Measurements from ENCODE around the gene DSG2. TPM values are rescaled to one million over a fixed set of nuclear protein-coding genes. Genes with fewer than 3 reads are reported as not detected.
A peak's percentile ranks its signal among the peaks of the same experiment; 100 is the strongest.

DSG2 gene
- total and polyA plus RNA-seq, 2 donors, result 16.0 to 25.7 TPM

DNA sequence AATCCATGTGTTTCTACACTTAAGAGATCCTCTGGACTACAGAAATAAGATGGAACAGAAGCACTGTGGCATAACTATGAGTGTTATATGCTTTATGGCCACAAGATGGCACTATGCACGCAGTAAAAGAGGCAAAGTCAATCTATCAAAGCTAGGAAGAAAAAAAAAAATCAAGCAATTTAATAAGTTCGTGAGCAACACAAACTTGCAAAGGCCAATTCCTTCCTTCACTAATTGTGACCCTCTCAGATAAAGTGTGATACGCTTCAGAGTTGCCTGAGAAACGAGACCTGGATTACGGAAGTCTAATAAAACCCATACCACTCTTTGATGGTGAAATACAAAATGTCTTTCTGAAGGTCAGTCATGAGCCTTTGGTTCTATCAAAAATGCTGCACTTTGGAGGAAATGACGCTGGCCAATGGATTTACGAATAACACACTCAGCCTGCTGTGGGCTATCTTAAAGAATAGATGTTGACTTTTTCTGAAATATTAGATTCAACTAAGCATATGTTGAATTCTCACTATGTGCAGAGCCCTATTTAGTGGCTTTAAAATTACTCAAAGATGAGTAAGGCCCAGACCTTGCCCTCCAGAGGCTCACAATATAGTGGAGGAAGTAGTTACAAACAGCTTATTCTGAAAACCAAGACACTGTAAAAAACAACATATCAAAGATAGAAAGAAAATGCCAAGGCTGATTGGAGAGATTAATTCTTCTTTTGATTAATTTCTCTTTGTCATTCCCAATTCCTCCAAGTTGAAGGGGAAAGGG, 58.2 kb downstream of the DSG2 start:
- DNase-seq (ENCODE audit: low read depth in 6 of 9, low spot score in 9 of 9), result peak; percentile 16 to 81 (median 57)
- H3K4me3 ChIP-seq (ENCODE audit: low read length in 2 of 2), result no peak overlapping the region
- H3K4me1 ChIP-seq (ENCODE audit: control insufficient read depth in 2 of 2, insufficient read depth in 2 of 2, low read length in 2 of 2), result no peaks in the 10 kb centered on the region
- no peaks in the 10 kb centered on the region for H3K9me3 ChIP-seq (ENCODE audit: control insufficient read depth in 2 of 2, insufficient read depth in 1 of 2, low read length in 1 of 2)
- WGBS, result 33% methylated on average over 7 of the region's 7 CpGs
- H3K27ac ChIP-seq (ENCODE audit: low read depth in 1 of 2, low read length in 1 of 2), result no peak overlapping the region
- H3K36me3 ChIP-seq (ENCODE audit: control insufficient read depth in 2 of 2, insufficient read depth in 2 of 2, low read length in 1 of 2), result no peaks in the 10 kb centered on the region
- no peaks in the 10 kb centered on the region for H3K27me3 ChIP-seq (ENCODE audit: control insufficient read depth in 2 of 2, insufficient read depth in 1 of 2, low read length in 1 of 2)

DNA sequence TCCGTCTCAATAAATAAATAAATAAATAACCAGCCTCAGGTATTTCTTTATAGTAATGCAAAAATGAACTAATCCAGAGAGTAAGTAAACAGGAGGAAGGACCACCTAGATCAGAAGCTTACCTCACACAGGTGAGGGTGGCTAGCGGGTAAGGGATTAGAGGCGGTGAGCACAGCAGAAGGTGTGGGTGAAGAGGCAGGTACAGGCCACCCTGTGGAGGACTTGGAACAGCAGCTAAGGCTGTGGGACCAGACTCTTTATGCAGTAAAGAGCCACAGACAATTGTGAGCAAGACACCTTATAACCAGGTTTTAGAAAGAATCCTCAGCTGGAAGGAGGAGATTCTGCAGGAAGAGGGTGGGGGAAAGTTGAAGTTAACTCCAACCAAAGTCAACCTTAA, 59.5 kb downstream of the DSG2 start:
- Histone ChIP-seq H3K27ac (ENCODE audit: low read depth in 1 of 2, low read length in 1 of 2) (no peak overlapping the region), H3K36me3 (ENCODE audit: control insufficient read depth in 2 of 2, insufficient read depth in 2 of 2, low read length in 1 of 2) (no peaks in the 10 kb centered on the region), H3K9me3 (ENCODE audit: control insufficient read depth in 2 of 2, insufficient read depth in 1 of 2, low read length in 1 of 2) (no peaks in the 10 kb centered on the region), H3K4me1 (ENCODE audit: control insufficient read depth in 2 of 2, insufficient read depth in 2 of 2, low read length in 2 of 2) (no peaks in the 10 kb centered on the region), H3K27me3 (ENCODE audit: control insufficient read depth in 2 of 2, insufficient read depth in 1 of 2, low read length in 1 of 2) (no peaks in the 10 kb centered on the region), H3K4me3 (ENCODE audit: low read length in 2 of 2) (no peak overlapping the region)
- DNase-seq (ENCODE audit: low read depth in 6 of 9, low spot score in 9 of 9), result no peak
- 96% methylated on average over 3 of the region's 3 CpGs for WGBS

DNA sequence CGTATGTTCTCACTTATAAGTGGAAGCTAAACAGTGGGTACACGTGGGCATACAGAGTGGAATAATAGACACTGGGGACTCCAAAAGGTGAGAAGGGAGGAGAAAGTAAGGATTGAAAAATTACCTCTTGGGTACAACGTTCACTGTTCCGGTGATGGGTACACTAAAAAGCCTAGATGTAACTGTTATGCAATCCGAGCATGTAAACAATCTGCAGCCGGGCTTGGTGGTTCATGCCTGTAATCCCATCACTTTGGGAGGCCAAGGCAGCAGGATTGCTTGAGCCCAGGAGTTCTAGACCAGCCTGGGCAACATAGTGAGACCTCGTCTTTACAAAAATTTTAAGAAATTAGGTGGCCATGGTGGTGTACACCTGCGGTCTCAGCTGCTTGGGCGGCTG, 60.6 kb downstream of the DSG2 start:
- H3K4me3 ChIP-seq (ENCODE audit: low read length in 2 of 2), result no peak overlapping the region
- no peaks in the 10 kb centered on the region for H3K27me3 ChIP-seq (ENCODE audit: control insufficient read depth in 2 of 2, insufficient read depth in 1 of 2, low read length in 1 of 2)
- no peak overlapping the region for H3K27ac ChIP-seq (ENCODE audit: low read depth in 1 of 2, low read length in 1 of 2)
- no peaks in the 10 kb centered on the region for H3K9me3 ChIP-seq (ENCODE audit: control insufficient read depth in 2 of 2, insufficient read depth in 1 of 2, low read length in 1 of 2)
- H3K4me1 ChIP-seq (ENCODE audit: control insufficient read depth in 2 of 2, insufficient read depth in 2 of 2, low read length in 2 of 2), result no peaks in the 10 kb centered on the region
- WGBS, result 84% methylated on average over 9 of the region's 9 CpGs
- H3K36me3 ChIP-seq (ENCODE audit: control insufficient read depth in 2 of 2, insufficient read depth in 2 of 2, low read length in 1 of 2), result no peaks in the 10 kb centered on the region
- no peak for DNase-seq (ENCODE audit: low read depth in 6 of 9, low spot score in 9 of 9)

DNA sequence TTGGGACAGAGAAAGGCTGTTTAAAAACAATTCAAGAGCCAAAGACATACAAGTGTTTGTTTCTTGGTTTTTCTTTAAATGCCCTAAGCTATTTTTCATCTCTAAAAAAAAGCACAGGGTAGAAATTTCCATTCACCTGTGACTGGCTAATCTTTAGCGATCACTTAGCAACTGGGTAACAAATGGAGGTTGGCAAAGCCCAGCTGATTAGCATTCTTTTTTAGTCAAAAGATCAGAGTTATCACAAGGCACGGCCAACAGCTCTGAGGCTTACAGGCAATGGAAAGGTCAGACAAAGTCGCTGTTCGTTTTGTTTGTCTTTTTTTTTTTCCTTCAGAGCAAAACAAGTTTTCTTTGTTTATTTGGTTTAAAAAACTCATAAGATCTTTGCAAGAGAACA, 64.7 kb downstream of the DSG2 start:
- no peaks in the 10 kb centered on the region for H3K4me1 ChIP-seq (ENCODE audit: control insufficient read depth in 2 of 2, insufficient read depth in 2 of 2, low read length in 2 of 2)
- no peak overlapping the region for H3K4me3 ChIP-seq (ENCODE audit: low read length in 2 of 2)
- no peaks in the 10 kb centered on the region for H3K27me3 ChIP-seq (ENCODE audit: control insufficient read depth in 2 of 2, insufficient read depth in 1 of 2, low read length in 1 of 2)
- H3K27ac ChIP-seq (ENCODE audit: low read depth in 1 of 2, low read length in 1 of 2), result no peak overlapping the region
- no peak for DNase-seq (ENCODE audit: low read depth in 6 of 9, low spot score in 9 of 9)
- no peaks in the 10 kb centered on the region for H3K9me3 ChIP-seq (ENCODE audit: control insufficient read depth in 2 of 2, insufficient read depth in 1 of 2, low read length in 1 of 2)
- WGBS, result 88% methylated on average over 4 of the region's 4 CpGs
- no peaks in the 10 kb centered on the region for H3K36me3 ChIP-seq (ENCODE audit: control insufficient read depth in 2 of 2, insufficient read depth in 2 of 2, low read length in 1 of 2)

GRCh38 chr18:31563778-31564177, 65.8 kb downstream of the DSG2 start:
- 0% methylated on average over 1 of the region's 1 CpG for WGBS
- no peak for DNase-seq (ENCODE audit: low read depth in 6 of 9, low spot score in 9 of 9)

GRCh38 chr18:31565345-31565744, 67.4 kb downstream of the DSG2 start:
- no peaks in the 10 kb centered on the region for H3K4me1 ChIP-seq (ENCODE audit: control insufficient read depth in 2 of 2, insufficient read depth in 2 of 2, low read length in 2 of 2)
- WGBS, result 95% methylated on average over 2 of the region's 2 CpGs
- no peak overlapping the region for H3K27ac ChIP-seq (ENCODE audit: low read depth in 1 of 2, low read length in 1 of 2)
- no peaks in the 10 kb centered on the region for H3K36me3 ChIP-seq (ENCODE audit: control insufficient read depth in 2 of 2, insufficient read depth in 2 of 2, low read length in 1 of 2)
- DNase-seq (ENCODE audit: low read depth in 6 of 9, low spot score in 9 of 9), result no peak
- no peaks in the 10 kb centered on the region for H3K27me3 ChIP-seq (ENCODE audit: control insufficient read depth in 2 of 2, insufficient read depth in 1 of 2, low read length in 1 of 2)
- no peaks in the 10 kb centered on the region for H3K9me3 ChIP-seq (ENCODE audit: control insufficient read depth in 2 of 2, insufficient read depth in 1 of 2, low read length in 1 of 2)
- no peak overlapping the region for H3K4me3 ChIP-seq (ENCODE audit: low read length in 2 of 2)

More at GRCh38 chr18:31563778-31564177, 65.8 kb downstream of the DSG2 start:
- no peaks in the 10 kb centered on the region for H3K4me1 ChIP-seq (ENCODE audit: control insufficient read depth in 2 of 2, insufficient read depth in 2 of 2, low read length in 2 of 2)
- H3K9me3 ChIP-seq (ENCODE audit: control insufficient read depth in 2 of 2, insufficient read depth in 1 of 2, low read length in 1 of 2), result no peaks in the 10 kb centered on the region
- H3K27me3 ChIP-seq (ENCODE audit: control insufficient read depth in 2 of 2, insufficient read depth in 1 of 2, low read length in 1 of 2), result no peaks in the 10 kb centered on the region
- no peaks in the 10 kb centered on the region for H3K36me3 ChIP-seq (ENCODE audit: control insufficient read depth in 2 of 2, insufficient read depth in 2 of 2, low read length in 1 of 2)
- H3K27ac ChIP-seq (ENCODE audit: low read depth in 1 of 2, low read length in 1 of 2), result no peak overlapping the region
- H3K4me3 ChIP-seq (ENCODE audit: low read length in 2 of 2), result no peak overlapping the region

- Histone ChIP-seq H3K4me1 (ENCODE audit: control insufficient read depth in 2 of 2, insufficient read depth in 2 of 2, low read length in 2 of 2) (no peaks in the 10 kb centered on the region), H3K27ac (ENCODE audit: low read depth in 1 of 2, low read length in 1 of 2) (no peak overlapping the region), H3K36me3 (ENCODE audit: control insufficient read depth in 2 of 2, insufficient read depth in 2 of 2, low read length in 1 of 2) (no peaks in the 10 kb centered on the region), H3K4me3 (ENCODE audit: low read length in 2 of 2) (no peak overlapping the region), H3K9me3 (ENCODE audit: control insufficient read depth in 2 of 2, insufficient read depth in 1 of 2, low read length in 1 of 2) (no peaks in the 10 kb centered on the region), H3K27me3 (ENCODE audit: control insufficient read depth in 2 of 2, insufficient read depth in 1 of 2, low read length in 1 of 2) (no peaks in the 10 kb centered on the region)
- 96% methylated on average over 10 of the region's 10 CpGs for WGBS
- DNase-seq (ENCODE audit: low read depth in 6 of 9, low spot score in 9 of 9), result no peak
These were observed 68.0 kb downstream of the DSG2 start for GRCh38 chr18:31565782-31566512.

GRCh38 chr18:31566576-31567306, 68.8 kb downstream of the DSG2 start:
- no peak for DNase-seq (ENCODE audit: low read depth in 6 of 9, low spot score in 9 of 9)
- H3K9me3 ChIP-seq (ENCODE audit: control insufficient read depth in 2 of 2, insufficient read depth in 1 of 2, low read length in 1 of 2), result no peaks in the 10 kb centered on the region
- no peaks in the 10 kb centered on the region for H3K36me3 ChIP-seq (ENCODE audit: control insufficient read depth in 2 of 2, insufficient read depth in 2 of 2, low read length in 1 of 2)
- 78% methylated on average over 4 of the region's 4 CpGs for WGBS
- no peak overlapping the region for H3K4me3 ChIP-seq (ENCODE audit: low read length in 2 of 2)
- H3K27me3 ChIP-seq (ENCODE audit: control insufficient read depth in 2 of 2, insufficient read depth in 1 of 2, low read length in 1 of 2), result no peaks in the 10 kb centered on the region
- no peaks in the 10 kb centered on the region for H3K4me1 ChIP-seq (ENCODE audit: control insufficient read depth in 2 of 2, insufficient read depth in 2 of 2, low read length in 2 of 2)
- H3K27ac ChIP-seq (ENCODE audit: low read depth in 1 of 2, low read length in 1 of 2), result no peak overlapping the region

- Histone ChIP-seq H3K36me3 (ENCODE audit: control insufficient read depth in 2 of 2, insufficient read depth in 2 of 2, low read length in 1 of 2) (no peaks in the 10 kb centered on the region), H3K27me3 (ENCODE audit: control insufficient read depth in 2 of 2, insufficient read depth in 1 of 2, low read length in 1 of 2) (no peaks in the 10 kb centered on the region), H3K4me3 (ENCODE audit: low read length in 2 of 2) (no peak overlapping the region), H3K27ac (ENCODE audit: low read depth in 1 of 2, low read length in 1 of 2) (no peak overlapping the region), H3K4me1 (ENCODE audit: control insufficient read depth in 2 of 2, insufficient read depth in 2 of 2, low read length in 2 of 2) (peaks cover 3% of the 10 kb centered on the region in 2 donors), H3K9me3 (ENCODE audit: control insufficient read depth in 2 of 2, insufficient read depth in 1 of 2, low read length in 1 of 2) (no peaks in the 10 kb centered on the region)
- no peak for DNase-seq (ENCODE audit: low read depth in 6 of 9, low spot score in 9 of 9)
- WGBS, result 91% methylated on average over 9 of the region's 9 CpGs
These were observed 74.4 kb downstream of the DSG2 start for GRCh38 chr18:31572368-31572767.

All from thymus (tissue), 11 donors.